ENCODE measurements around the gene OR51L1. TPM values are rescaled to one million over a fixed set of nuclear protein-coding genes. Genes with fewer than 3 reads are reported as not detected.

Gene OR51L1
- total RNA-seq, 1 donor from 2014 or later = not detected

GRCh38 chr11:5043380-5043779 is 48.7 kb downstream of the OR51L1 start:
- ATAC-seq (no peak), DNase-seq (no peak)
- intact Hi-C loops (cut with micrococcal nuclease) = no loop called here

GRCh38 chr11:5046226-5046625 is 51.6 kb downstream of the OR51L1 start, which contains the start of gene OR52J3:
Gene OR52J3, plus strand, starts transcription at chr11:5046526. Its CDS starts 0 bp downstream, at chr11:5046526.
- intact Hi-C loops (cut with micrococcal nuclease) = no loop called here
- ATAC-seq (no peak), DNase-seq (no peak)

GRCh38 chr11:5046754-5047330 is 52.2 kb downstream of the OR51L1 start:
- DNase-seq (no peak), ATAC-seq (no peak)
- intact Hi-C loops (cut with micrococcal nuclease) = no loop called here

Other genes starting within 250 kb of the OR51L1 start
- not detected for gene OR51F1, start 224.9 kb upstream of the OR51L1 start, total RNA-seq
- gene OR52R1, start 190.5 kb upstream of the OR51L1 start, total RNA-seq = not detected
- not detected for gene OR51F2, start 173.5 kb upstream of the OR51L1 start, total RNA-seq
- gene OR51S1, start 145.6 kb upstream of the OR51L1 start, total RNA-seq = not detected
- gene OR51T1, start 113.0 kb upstream of the OR51L1 start, total RNA-seq = not detected
- gene OR51A7, start 91.1 kb upstream of the OR51L1 start, total RNA-seq = not detected
- not detected for gene OR51G2, start 75.5 kb upstream of the OR51L1 start, total RNA-seq
- not detected for gene OR51G1, start 70.5 kb upstream of the OR51L1 start, total RNA-seq
- not detected for gene OR51A4, start 47.2 kb upstream of the OR51L1 start, total RNA-seq
- not detected for gene OR51A2, start 39.1 kb upstream of the OR51L1 start, total RNA-seq
- gene OR52J3, start 51.7 kb downstream of the OR51L1 start, total RNA-seq = not detected
- not detected for gene OR52E2, start 64.8 kb downstream of the OR51L1 start, total RNA-seq
- gene OR52E1, start 74.7 kb downstream of the OR51L1 start, total RNA-seq = not detected
- not detected for gene OR52A5, start 143.5 kb downstream of the OR51L1 start, total RNA-seq
- gene OR52A1, start 159.9 kb downstream of the OR51L1 start, total RNA-seq = not detected
- not detected for gene OR51V1, start 205.8 kb downstream of the OR51L1 start, total RNA-seq
- gene HBB, start 232.2 kb downstream of the OR51L1 start, total RNA-seq = 61.2 TPM
- gene HBD, start 239.6 kb downstream of the OR51L1 start, total RNA-seq = not detected

All from left ventricle myocardium superior (tissue), 1 donor.